PC-9 (cell line): ENCODE results near the gene MLST8. TPM values are rescaled to one million over a fixed set of nuclear protein-coding genes. Genes with fewer than 3 reads are reported as not detected.

Experiments
- Bru-seq: library from RNA; stranded (reverse); fragments of 400-500 nt; gene quantifications from one replicate; lab custom pipeline; 2021; lab: Mats Ljungman, UMichigan
- BruChase-seq, 2 experiments: library from RNA; stranded (reverse); fragments of 400-500 nt; gene quantifications; one replicate each; lab custom pipeline; 2021; lab: Mats Ljungman, UMichigan
- BruUV-seq: library from RNA; stranded (reverse); fragments of 400-500 nt; replicated peaks from 2 replicates; lab custom pipeline; 2021; lab: Mats Ljungman, UMichigan
- CTCF ChIA-PET: fragments of 300-600 bp; sonication (Branson Sonifier 250); formaldehyde crosslinking; loops from one replicate; lab custom pipeline; 2022; ENCODE audit warnings: antibody characterized with exemption; lab: Charles Lee
- POLR2A ChIA-PET: fragments of 300-600 bp; sonication (Branson Sonifier 250); formaldehyde crosslinking; loops from one replicate; lab custom pipeline; 2022; ENCODE audit warnings: antibody characterized with exemption; ENCODE audit not compliant: unreplicated experiment; lab: Charles Lee
- DNase-seq, 2 experiments: peaks; one replicate each; pipeline versions ENCODE4 v3.0.0 to v3.0.0-alpha.2; 2015 to 2022; ENCODE audit warnings: mixed read lengths in 1 of 2
- H2AFZ ChIP-seq: fragments of 200-600 bp; sonication (generic); 2 replicates; pipeline ENCODE4 v1.8.1; 2017; ENCODE audit warnings: antibody characterized with exemption
- H3F3A ChIP-seq: fragments of 200-600 bp; sonication (generic); 2 replicates; pipeline ENCODE4 v1.8.1; 2017; ENCODE audit warnings: antibody characterized with exemption, mild to moderate bottlenecking, low read depth; ENCODE audit not compliant: insufficient read depth
- H3K27ac ChIP-seq: fragments of 200-600 bp; sonication (generic); 2 replicates; pipeline ENCODE4 v1.6.1; 2016; ENCODE audit warnings: mixed run types
- H3K27me3 ChIP-seq: fragments of 200-600 bp; sonication (generic); 2 replicates; pipeline ENCODE4 v1.6.1; 2016; ENCODE audit warnings: low read depth, mixed run types; ENCODE audit not compliant: insufficient read depth
- H3K36me3 ChIP-seq: fragments of 200-600 bp; sonication (generic); 2 replicates; pipeline ENCODE4 v1.6.1; 2016; ENCODE audit warnings: low read depth, mixed run types
- H3K4me1 ChIP-seq: fragments of 200-600 bp; sonication (generic); replicated peaks from 2 replicates; pipeline ENCODE4 v1.6.1; 2016; ENCODE audit warnings: mixed run types; ENCODE audit not compliant: insufficient read depth
- H3K4me2 ChIP-seq: fragments of 200-600 bp; sonication (generic); 2 replicates; pipeline ENCODE4 v1.6.1; 2017; ENCODE audit warnings: mixed run types
- H3K4me3 ChIP-seq: fragments of 200-600 bp; sonication (generic); 2 replicates; pipeline ENCODE4 v1.6.1; 2016; ENCODE audit warnings: mixed run types
- H3K79me2 ChIP-seq: fragments of 200-600 bp; sonication (generic); 2 replicates; pipeline ENCODE4 v1.6.1; 2017; ENCODE audit warnings: low read depth, mixed run types
- H3K9me2 ChIP-seq: fragments of 200-600 bp; sonication (generic); 2 replicates; pipeline ENCODE4 v1.8.1; 2017; ENCODE audit warnings: mild to moderate bottlenecking; ENCODE audit not compliant: insufficient read depth
- H3K9me3 ChIP-seq: fragments of 200-600 bp; sonication (generic); 2 replicates; pipeline ENCODE4 v1.8.1; 2016; ENCODE audit warnings: low read depth; ENCODE audit not compliant: insufficient read depth
- H4K20me1 ChIP-seq: fragments of 200-600 bp; sonication (generic); 2 replicates; pipeline ENCODE4 v1.8.1; 2017; ENCODE audit not compliant: insufficient read depth
- EZH2 ChIP-seq: fragments of 200-600 bp; sonication (generic); IDR thresholded peaks from 2 replicates; pipeline ENCODE4 v1.8.0; 2017; ENCODE audit warnings: antibody characterized with exemption, low read depth
- intact Hi-C: fragments of 100-400 bp; cut with micrococcal nuclease; formaldehyde crosslinking; loops from one replicate; pipeline ENCODE4 v1.10.0; 2022; ENCODE audit not compliant: unreplicated experiment
- long read RNA-seq: library from polyadenylated mRNA; stranded (forward); transcript quantifications from one replicate; pipeline ENCODE4 v2.0.0, GENCODE V29; 2022
- total RNA-seq: library from RNA; stranded (reverse); gene quantifications from 2 replicates; pipeline ENCODE4 v1.2.3, GENCODE V29; 2021
- TF ChIP-seq, protein P1 (sequence below): fragments of 200-600 bp; sonication (generic); conservative IDR thresholded peaks from 2 replicates; pipeline ENCODE4 v1.6.1; 2017; ENCODE audit warnings: mixed run types, antibody characterized with exemption, mild to moderate bottlenecking, moderate library complexity

MLST8 gene, protein sequence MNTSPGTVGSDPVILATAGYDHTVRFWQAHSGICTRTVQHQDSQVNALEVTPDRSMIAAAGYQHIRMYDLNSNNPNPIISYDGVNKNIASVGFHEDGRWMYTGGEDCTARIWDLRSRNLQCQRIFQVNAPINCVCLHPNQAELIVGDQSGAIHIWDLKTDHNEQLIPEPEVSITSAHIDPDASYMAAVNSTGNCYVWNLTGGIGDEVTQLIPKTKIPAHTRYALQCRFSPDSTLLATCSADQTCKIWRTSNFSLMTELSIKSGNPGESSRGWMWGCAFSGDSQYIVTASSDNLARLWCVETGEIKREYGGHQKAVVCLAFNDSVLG
- total RNA-seq (66.3 and 74.2 TPM in 2 replicates), Bru-seq, nascent RNA (percentile 61 among the genes with signal in this experiment), BruChase-seq, experiment 1, labeled RNA remaining after a 2-hour chase (percentile 59 among the genes with signal in this experiment), BruChase-seq, experiment 2, labeled RNA remaining after a 6-hour chase (percentile 82 among the genes with signal in this experiment)
- long read RNA-seq, transcript MLST8-230 (8 exons, 2,116 nt): minor isoform, 17 of 208 reads
- long read RNA-seq, transcript MLST8-203 (9 exons, 1,691 nt): minor isoform, 44 of 208 reads
- long read RNA-seq, transcript MLST8-232 (9 exons, 1,870 nt): major isoform, 65 of 208 reads
- long read RNA-seq, transcript MLST8-215 (9 exons, 1,861 nt): minor isoform, 17 of 208 reads
- long read RNA-seq, partial matches to known transcripts: 11 of 208 reads
- long read RNA-seq, other reads (novel, unspliced or antisense): 31 of 208 reads

DNA sequence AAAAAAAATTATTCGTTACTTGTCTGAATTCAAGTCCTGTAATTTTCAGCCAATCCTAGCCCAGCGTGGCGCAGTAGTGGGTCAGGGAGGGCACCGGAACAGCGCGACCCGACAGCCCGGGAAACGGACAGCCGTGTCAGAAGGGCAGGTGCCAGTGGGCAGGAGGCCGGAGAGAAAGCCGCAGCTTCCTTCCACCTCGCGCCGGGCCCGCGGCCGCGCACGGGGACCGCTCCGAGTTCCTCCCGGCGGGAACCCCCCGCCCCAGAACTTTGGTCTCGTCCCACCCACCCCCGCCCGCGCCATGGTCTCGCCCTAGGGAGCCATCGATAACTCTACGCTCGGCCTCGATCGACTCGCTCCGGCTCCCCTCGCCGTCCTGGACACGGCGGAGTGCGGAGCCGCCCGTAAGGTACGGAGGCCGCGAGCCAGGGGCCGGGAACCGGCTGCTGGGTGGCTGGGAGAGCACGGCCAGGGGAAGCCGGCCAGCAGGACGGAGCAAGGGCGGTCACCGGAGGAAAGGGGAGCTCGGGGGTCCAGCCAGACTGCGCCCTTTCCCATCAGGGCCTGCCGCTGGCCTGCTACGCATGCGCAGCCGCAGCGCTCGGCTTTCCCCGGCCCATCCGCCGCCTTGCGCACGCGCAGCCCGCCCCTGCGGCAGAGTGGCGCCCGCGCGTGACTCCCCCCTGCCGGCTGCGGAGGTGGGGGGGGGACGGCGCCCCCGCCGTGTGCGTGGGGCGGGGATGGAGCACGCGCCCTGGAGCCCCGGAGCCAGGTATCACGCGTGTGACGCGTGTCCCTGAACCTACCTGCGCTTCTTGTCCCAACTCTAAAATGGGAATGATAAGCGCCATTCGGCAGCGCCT lies at the start of gene MLST8:
MLST8 (plus strand) TSS at position 351 of the 863 bp plus-strand sequence. CDS start 632 bp downstream, outside the sequence.
- Histone ChIP-seq H3K4me2 (peak within 1 kb of the TSS; percentile 88), H3K9me2 (no peaks in the 10 kb centered on the region), H3K27me3 (no peaks in the 10 kb centered on the region), H3K4me1 (peaks cover 15% of the 10 kb centered on the region), H4K20me1 (no peaks in the 10 kb centered on the region), H3K27ac (peak within 1 kb of the TSS; percentile 67), H3F3A (peaks cover 7% of the 10 kb centered on the region; the same call in 1 of the 2 replicates), H3K36me3 (0 out of 2 replicates have a peak, but pooled peaks cover 6% of the 10 kb centered on the region), H3K9me3 (no peaks in the 10 kb centered on the region), H2AFZ (peak within 1 kb of the TSS; percentile 91), H3K79me2 (peaks cover 22% of the 10 kb centered on the region), H3K4me3 (peak within 1 kb of the TSS; percentile 91)
- peak; percentile 56 to 90 for DNase-seq
- BruUV-seq: no TSS peak
- intact Hi-C loops: no loop called here
- CTCF ChIA-PET: interaction anchor here (0.7 kb wide), 1 partner anchor 924 kb away, joined by 3 read pairs; no protein-coding TSS in a partner anchor
- no peak for TF ChIP-seq EZH2
- TF ChIP-seq, protein P1, sequence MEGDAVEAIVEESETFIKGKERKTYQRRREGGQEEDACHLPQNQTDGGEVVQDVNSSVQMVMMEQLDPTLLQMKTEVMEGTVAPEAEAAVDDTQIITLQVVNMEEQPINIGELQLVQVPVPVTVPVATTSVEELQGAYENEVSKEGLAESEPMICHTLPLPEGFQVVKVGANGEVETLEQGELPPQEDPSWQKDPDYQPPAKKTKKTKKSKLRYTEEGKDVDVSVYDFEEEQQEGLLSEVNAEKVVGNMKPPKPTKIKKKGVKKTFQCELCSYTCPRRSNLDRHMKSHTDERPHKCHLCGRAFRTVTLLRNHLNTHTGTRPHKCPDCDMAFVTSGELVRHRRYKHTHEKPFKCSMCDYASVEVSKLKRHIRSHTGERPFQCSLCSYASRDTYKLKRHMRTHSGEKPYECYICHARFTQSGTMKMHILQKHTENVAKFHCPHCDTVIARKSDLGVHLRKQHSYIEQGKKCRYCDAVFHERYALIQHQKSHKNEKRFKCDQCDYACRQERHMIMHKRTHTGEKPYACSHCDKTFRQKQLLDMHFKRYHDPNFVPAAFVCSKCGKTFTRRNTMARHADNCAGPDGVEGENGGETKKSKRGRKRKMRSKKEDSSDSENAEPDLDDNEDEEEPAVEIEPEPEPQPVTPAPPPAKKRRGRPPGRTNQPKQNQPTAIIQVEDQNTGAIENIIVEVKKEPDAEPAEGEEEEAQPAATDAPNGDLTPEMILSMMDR: 0 out of 2 replicates have a peak, but pooled peaks have one; percentile 18
- POLR2A ChIA-PET: no interaction called here

DNA sequence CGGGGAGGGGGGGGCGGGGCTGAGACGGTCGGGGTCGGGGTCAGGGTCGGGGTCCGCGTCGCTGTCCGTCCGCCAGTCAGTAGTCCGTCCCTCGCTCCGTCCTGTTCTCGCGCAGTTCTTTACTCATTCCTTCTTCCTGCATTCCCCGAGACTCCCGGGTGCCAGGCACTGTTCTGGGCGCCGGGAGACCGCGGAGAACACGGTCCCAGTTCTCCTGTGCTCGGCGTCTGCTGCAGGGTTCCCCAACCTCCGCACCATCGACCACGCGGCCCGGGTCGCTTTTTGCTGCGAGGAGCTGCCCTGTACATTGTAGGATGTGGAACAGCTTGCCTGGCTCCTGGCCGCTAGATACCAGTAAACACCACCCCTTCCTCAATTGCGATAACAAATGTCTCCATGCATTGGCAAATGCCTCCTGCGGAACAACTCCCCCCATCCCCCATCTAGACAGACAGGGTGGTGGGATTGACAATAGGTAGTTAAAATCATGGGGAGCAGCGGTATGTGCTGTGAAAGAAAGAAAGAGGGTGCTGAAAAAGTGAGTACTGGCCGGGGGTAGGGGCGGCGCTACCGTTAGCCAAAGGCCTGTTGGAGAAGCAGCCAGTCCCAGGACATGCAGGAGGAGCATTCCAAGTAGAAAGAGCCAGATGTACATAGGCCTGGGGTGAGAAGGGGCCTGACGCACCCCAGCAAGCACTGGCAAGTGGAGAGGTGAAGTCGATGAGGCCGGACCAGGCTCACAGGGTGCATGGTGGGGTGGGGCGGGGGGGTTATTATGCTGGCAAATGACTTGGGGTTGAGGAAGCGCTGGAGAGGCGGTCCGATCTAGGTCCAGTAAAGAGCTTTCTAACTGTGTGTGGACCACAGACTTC lies 49.0 kb upstream of the MLST8 start:
- Histone ChIP-seq H3K9me2 (no peaks in the 10 kb centered on the region), H3K27ac (no peak overlapping the region), H3F3A (peaks cover 37% of the 10 kb centered on the region), H3K79me2 (peaks cover 88% of the 10 kb centered on the region), H3K4me3 (peak overlapping the region; percentile 73), H4K20me1 (peaks cover 75% of the 10 kb centered on the region), H3K27me3 (no peaks in the 10 kb centered on the region), H3K4me1 (peaks cover 30% of the 10 kb centered on the region), H3K4me2 (peak overlapping the region; percentile 83), H3K36me3 (peaks cover 29% of the 10 kb centered on the region), H3K9me3 (no peaks in the 10 kb centered on the region), H2AFZ (no peak overlapping the region)
- ChIA-PET POLR2A (interaction anchor here (0.6 to 1.8 kb wide), 15 partner anchors 7 to 1520 kb away, joined by 3 to 16 read pairs (median 7); partner anchors contain the start of genes KCTD5, NTHL1, PGP and PKD1), CTCF (interaction anchor here (0.6 to 1.2 kb wide), 5 partner anchors 15 to 227 kb away, joined by 3 to 8 read pairs (median 4); partner anchors contain the start of gene ECI1)
- BruUV-seq: TSS peak; percentile 57
- no peak for DNase-seq
- TF ChIP-seq, protein P1: no peak
- no peak for TF ChIP-seq EZH2
- intact Hi-C loops: loop anchor here (1.0 kb wide), 3 partner anchors 7 to 95 kb away; partner anchors contain the start of genes ECI1 and PGP
